K562 treated with DMSO at 1 percent for 24 hours (cell line): ENCODE data around the gene COL1A2. TPM values are rescaled to one million over a fixed set of nuclear protein-coding genes. Genes with fewer than 3 reads are reported as not detected.

Experiments
- total RNA-seq: library from RNA; unstranded; fragments of 300-600 nt; gene quantifications from 2 replicates; pipeline ENCODE4 v1.2.3, GENCODE V29; 2022; ENCODE audit warnings: low read depth; ENCODE audit not compliant: insufficient read depth

COL1A2 gene
- 0.39 and 1.8 TPM in 2 replicates for total RNA-seq

GRCh38 chr7:94394437-94395140, at the start of gene COL1A2:
Gene COL1A2 (plus strand): TSS chr7:94394895. CDS start chr7:94395032, 137 bp downstream.

Other genes starting within 250 kb of the COL1A2 start
- 2.5 and 3.1 TPM in 2 replicates for gene CASD1, start 114.9 kb downstream of the COL1A2 start, total RNA-seq